Endothelial cell (in vitro differentiated cells): ENCODE data around the gene ARHGAP8. TPM values are rescaled to one million over a fixed set of nuclear protein-coding genes. Genes with fewer than 3 reads are reported as not detected.

Experiments used
- DNase-seq: peaks from one replicate; pipeline ENCODE4 v3.0.0; 2021; ENCODE audit warnings: low spot score
- H3K27ac Mint-ChIP-seq: one replicate; pipeline ENCODE4 v1.8.0; 2021; ENCODE audit warnings: mixed read lengths, inconsistent platforms; ENCODE audit not compliant: unreplicated experiment
- H3K27me3 Mint-ChIP-seq: one replicate; pipeline ENCODE4 v1.8.0; 2021; ENCODE audit warnings: mild to moderate bottlenecking, moderate library complexity, mixed read lengths, inconsistent platforms; ENCODE audit not compliant: unreplicated experiment
- H3K36me3 Mint-ChIP-seq: one replicate; pipeline ENCODE4 v1.8.0; 2021; ENCODE audit warnings: mild to moderate bottlenecking, low read depth, mixed read lengths, inconsistent platforms; ENCODE audit not compliant: unreplicated experiment
- H3K4me1 Mint-ChIP-seq: one replicate; pipeline ENCODE4 v1.8.0; 2021; ENCODE audit warnings: mild to moderate bottlenecking, mixed read lengths, inconsistent platforms; ENCODE audit not compliant: unreplicated experiment
- H3K4me3 Mint-ChIP-seq: one replicate; pipeline ENCODE4 v1.8.0; 2021; ENCODE audit warnings: mild to moderate bottlenecking, mixed read lengths, inconsistent platforms; ENCODE audit not compliant: unreplicated experiment
- H3K9me3 Mint-ChIP-seq: one replicate; pipeline ENCODE4 v1.8.0; 2021; ENCODE audit warnings: mixed read lengths, inconsistent platforms; ENCODE audit not compliant: unreplicated experiment
- CTCF ChIP-seq: fragments of 200-600 bp; sonication (generic); IDR thresholded peaks from one replicate; pipeline ENCODE4 v1.5.0; 2021; ENCODE audit warnings: antibody characterized with exemption; ENCODE audit not compliant: unreplicated experiment
- total RNA-seq: library from RNA; stranded (reverse); fragmentation: NEBNext Ultra II Directional; extraction: Animal tissue kit (Norgen Biotek cat#: 25700); gene quantifications from one replicate; pipeline ENCODE4 v1.2.1, GENCODE V29; 2021; ENCODE audit not compliant: unreplicated experiment

ARHGAP8 gene
- total RNA-seq, 1 donor from 2014 or later, result 0.80 TPM

- DNase-seq, result no peak
- TF ChIP-seq CTCF, result no peak
- Mint-ChIP-seq H3K27me3 (peaks cover 10% of the 10 kb centered on the region), H3K27ac (no peak overlapping the region), H3K9me3 (no peaks in the 10 kb centered on the region), H3K36me3 (peaks cover 3% of the 10 kb centered on the region), H3K4me3 (no peak overlapping the region), H3K4me1 (no peaks in the 10 kb centered on the region)
Measured at GRCh38 chr22:44733426-44734106, 18.8 kb upstream of the ARHGAP8 start.

DNA sequence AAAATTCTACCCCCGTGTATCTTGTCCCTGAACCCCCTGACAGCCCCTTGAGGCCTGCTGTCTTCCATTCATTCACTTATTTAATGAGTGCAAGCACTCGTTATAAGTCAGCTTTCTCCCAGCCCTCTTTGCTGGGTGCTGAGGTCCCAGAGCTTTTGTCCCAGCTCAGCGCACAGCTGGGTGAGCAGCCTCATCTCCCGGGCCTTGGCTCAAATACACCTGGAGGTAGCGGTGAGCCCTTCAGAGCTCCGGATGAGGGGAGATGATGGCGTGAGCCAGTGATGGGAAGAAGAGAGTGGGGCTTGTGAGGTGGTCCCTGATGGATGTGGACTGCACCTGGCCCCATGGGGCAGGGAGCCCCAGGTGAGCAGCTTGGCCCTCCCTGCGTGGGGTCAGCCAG is 18.1 kb upstream of the ARHGAP8 start:
- no peak for TF ChIP-seq CTCF
- H3K4me1 Mint-ChIP-seq, result no peaks in the 10 kb centered on the region
- no peak overlapping the region for H3K27ac Mint-ChIP-seq
- H3K36me3 Mint-ChIP-seq, result peaks cover 3% of the 10 kb centered on the region
- no peaks in the 10 kb centered on the region for H3K9me3 Mint-ChIP-seq
- no peak for DNase-seq
- H3K27me3 Mint-ChIP-seq, result peaks cover 10% of the 10 kb centered on the region
- no peak overlapping the region for H3K4me3 Mint-ChIP-seq

DNA sequence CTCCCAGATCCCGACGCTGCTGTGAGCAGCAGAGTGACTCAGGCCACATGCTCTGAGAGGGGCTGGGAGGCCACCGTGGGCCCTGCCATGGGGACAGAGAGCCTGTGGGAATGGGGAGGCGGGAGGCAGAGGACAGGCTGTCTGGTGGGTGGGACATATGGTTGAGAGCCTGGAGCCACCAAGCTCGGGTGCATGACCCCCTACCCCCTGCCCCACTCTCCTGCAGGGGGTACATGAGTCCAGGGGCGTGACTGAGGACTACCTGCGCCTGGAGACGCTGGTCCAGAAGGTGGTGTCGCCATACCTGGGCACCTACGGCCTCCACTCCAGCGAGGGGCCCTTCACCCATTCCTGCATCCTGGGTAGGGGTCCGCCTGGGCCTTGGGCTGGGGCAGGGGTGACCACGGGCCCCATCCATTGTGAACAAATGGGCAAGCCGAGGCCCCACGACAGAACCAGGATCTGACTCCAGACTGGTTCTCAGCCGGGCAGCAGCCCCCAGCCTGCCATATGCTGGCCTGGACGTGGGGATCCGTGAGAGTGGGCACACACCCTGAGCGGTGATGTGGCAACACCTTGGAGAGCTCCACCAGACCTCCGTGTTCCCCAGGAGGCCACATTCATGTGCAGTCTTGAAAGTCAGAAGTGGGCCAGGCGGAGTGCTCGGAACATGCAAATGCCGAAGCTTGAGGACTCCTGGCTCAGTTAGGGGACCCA is 17.4 kb upstream of the ARHGAP8 start:
- Mint-ChIP-seq H3K27me3 (peaks cover 10% of the 10 kb centered on the region), H3K36me3 (peaks cover 3% of the 10 kb centered on the region), H3K4me1 (no peaks in the 10 kb centered on the region), H3K4me3 (no peak overlapping the region), H3K27ac (no peak overlapping the region), H3K9me3 (no peaks in the 10 kb centered on the region)
- no peak for TF ChIP-seq CTCF
- no peak for DNase-seq

DNA sequence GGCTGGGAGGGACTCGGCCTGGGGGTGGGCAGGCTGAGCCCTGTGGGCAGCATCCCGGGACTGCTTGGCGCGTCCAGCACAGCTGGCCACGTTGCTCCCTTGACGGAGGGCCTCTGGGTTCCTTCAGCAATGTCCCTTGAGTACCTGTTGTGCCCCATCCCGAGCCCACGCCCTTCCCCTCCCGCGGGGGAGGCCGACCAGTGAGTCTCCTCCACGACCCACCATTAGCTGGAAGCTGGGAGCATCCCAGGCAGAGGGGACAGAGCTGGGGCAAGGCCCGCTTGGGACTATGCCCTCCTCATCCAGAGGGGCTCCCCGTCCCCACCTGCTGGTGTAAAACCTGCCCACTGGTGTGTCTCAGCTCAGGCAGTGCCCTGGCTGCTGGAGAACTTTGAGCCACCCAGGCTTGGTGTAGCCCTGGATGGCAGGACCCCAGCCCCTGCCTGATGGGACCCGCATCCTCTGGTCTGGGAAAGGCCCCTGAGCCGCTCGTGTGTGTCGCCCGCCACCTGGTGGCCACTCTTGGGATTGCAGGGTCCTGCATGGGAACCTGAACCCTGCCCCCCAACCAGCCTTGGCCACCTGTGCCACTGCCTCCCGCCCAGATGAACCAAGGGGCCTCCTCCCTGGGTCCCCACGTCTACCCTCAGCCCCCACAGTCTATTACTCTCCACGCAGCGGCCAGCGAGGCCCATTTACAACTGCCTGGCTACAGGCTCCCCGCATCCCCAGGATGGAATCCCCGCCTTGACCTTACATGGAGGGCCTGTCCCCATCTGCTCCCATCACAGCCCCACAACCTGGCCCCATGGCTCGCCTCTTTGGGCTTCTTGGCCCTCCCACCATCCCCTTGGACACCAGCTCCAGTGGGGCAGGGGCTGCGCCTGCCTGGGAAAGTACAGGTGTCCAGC is 16.6 kb upstream of the ARHGAP8 start:
- Mint-ChIP-seq H3K27ac (no peak overlapping the region), H3K4me3 (no peak overlapping the region), H3K36me3 (peaks cover 3% of the 10 kb centered on the region), H3K4me1 (no peaks in the 10 kb centered on the region), H3K9me3 (no peaks in the 10 kb centered on the region), H3K27me3 (peaks cover 9% of the 10 kb centered on the region)
- TF ChIP-seq CTCF, result peak; percentile 99
- DNase-seq, result peak; percentile 93
